GM21825 (cell line): Measurements from ENCODE around the gene STX10.

Source experiments
- ATAC-seq: cut with Tn5 transposase; IDR thresholded peaks from one replicate; pipeline ENCODE4 v1.9.1; 2021; ENCODE audit warnings: mild to moderate bottlenecking, moderate library complexity; ENCODE audit not compliant: unreplicated experiment

Gene STX10

GRCh38 chr19:13121551-13122274 is 28.5 kb downstream of the STX10 start:
- no peak for ATAC-seq

DNA sequence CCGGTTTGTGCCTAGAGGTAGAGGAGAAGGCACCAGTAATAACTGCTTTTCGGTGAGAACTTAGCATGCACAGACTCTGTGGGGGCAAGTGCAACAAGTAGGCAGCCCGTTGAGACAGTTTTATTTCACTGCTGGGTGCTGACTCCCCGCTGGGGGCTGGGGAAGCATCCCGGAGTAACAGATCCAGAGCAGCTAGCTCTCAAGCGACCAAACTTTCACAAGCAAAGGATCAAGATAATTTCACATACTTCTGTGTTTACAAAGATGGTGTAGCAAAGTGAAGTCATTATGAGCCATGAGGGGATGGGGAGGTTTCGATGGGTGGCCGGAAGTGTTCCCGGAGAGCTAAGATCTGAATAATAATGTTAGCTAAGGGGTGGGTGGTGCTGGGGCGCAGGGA is 29.4 kb downstream of the STX10 start:
- ATAC-seq: no peak

GRCh38 chr19:13120031-13120430 is 30.1 kb downstream of the STX10 start:
- ATAC-seq: no peak

DNA sequence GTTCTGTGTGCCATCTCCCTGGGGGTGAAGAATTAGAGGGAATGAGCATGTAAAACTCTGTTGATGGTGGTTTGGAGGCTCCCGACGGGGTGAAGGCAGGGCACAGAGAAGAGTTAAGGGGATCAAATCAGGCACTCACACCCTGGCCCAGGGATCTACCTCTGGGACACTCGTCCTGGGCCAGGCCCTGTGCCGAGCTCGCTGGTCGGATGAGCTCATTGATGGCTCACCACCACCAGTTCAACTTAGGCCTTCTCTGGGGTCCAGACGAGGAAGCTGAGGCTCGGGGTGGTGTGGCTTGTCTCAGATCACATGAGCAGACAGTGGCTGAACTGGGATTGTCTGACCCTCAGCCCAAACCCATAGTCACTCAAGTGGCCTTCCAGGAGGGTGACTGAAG is 30.5 kb downstream of the STX10 start:
- no peak for ATAC-seq

DNA sequence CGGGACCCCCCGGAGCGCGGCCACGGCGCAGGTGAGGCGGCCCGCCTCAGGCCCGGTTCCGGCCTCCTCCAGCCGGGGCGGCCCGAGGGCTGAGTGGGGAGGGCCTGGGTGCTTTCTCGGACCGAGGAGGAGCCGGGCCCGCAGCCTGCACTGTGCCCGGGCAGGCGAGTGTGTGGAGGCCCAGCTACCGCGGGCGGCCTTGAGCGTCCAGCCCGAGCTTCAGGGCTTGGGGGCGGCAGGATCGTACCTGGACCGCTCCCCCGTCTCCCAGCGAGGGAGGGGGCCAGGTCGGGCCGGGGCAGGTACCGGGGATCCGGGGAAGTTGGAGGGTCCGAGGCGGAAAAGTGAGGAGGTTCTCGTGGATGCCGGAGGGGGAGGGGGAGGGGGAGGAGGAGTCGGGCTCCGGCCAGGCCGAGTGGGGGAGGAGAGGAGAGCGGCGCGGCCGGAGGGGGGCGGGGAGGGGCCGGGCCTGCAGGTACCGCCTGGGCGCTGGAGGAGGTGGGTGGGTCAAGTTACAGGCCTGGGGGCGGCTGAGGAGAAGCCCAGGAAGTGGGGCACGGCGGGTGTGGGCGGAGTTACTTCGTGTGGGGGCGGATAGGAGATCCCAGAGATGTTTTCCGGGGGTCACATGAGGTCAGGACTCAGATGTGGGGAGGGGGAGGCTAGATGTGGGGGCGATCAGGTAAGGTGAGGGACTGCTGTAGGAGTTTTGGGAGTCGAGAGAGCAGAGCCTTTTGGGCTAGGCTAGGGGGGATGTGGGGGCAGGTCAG is 31.6 kb downstream of the STX10 start:
- ATAC-seq: no peak

GRCh38 chr19:13117772-13118423 is 32.3 kb downstream of the STX10 start, which contains the start of gene NACC1:
NACC1 (plus strand) TSS chr19:13118264; CDS start chr19:13135208, 16,944 bp downstream.
- ATAC-seq: peak; percentile 51

DNA sequence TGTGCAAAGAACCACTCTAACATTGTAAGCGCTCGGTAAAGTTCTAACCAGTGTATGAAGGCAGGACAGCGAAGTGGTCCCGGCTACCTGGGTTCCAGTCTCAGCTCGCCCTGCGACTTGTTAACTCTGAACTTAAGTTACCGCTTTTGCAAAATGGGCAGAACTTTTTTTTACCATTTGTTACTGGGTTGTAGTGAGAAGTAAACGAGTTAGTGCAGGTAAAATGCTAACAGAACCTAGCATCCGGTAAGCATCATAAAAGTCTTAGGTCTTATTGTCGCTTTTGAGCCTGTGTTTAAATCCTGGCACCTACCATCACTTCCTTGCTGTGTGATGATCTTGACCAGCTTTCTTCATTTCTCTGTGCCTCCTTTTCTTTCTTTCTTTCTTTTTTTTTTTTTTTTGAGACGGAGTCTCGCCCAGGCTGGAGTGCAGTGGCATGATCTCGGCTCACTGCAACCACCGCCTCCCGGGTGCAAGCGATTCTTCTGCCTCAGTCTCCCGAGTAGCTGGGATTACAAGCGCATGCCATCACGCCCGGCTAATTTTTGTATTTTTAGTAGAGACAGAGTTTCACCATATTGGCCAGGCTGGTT is 32.9 kb downstream of the STX10 start:
- peak; percentile 1 for ATAC-seq

DNA sequence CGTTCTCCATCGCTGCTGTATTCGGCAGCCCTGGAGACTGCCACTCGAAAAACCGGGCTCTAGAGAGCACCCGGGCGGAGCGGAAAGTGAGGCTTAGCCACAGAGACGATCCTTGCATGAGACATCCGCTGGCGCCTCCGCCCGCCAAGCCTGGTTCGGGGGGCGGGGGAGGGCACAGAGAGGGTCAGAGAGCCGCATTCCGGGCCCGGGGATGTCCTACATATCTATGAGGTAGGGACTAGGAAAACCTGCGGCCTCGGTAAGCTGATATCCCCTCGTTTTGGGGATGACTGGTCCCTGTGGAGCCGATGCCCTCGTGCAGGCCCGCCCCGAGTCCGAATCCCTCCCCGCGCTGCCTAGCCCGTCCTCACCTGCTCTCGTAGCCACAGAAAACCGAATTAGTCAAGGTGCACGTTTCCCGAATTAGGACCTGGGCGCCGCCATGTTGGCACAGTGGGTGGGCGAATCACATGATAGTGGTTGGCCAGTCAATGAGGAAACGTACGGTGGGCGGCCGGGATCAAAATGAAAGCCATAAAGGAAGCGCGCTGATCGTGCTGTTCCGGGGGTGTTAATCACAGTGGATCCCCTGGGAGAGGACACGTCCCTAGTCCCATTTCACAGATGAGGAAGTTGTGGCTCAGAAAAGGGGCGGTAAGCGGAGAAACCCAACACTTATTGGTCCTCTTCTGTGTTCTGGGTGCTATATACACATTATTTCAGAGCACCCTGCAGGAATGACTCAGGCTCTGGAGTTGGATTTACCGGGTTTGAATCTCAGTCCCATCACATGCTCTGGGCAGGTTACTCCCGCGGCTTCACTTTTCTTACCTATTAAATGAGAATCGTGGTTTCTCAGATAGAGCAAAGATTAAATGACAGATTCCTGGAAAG is 33.6 kb downstream of the STX10 start, which contains the start of gene TRMT1:
TSS of gene TRMT1 (minus strand) at position 459 of the 894 bp plus-strand sequence. CDS start at position 118, 341 bp downstream.
- ATAC-seq: peak; percentile 38

GRCh38 chr19:13115936-13116281 is 34.3 kb downstream of the STX10 start:
- ATAC-seq: no peak

DNA sequence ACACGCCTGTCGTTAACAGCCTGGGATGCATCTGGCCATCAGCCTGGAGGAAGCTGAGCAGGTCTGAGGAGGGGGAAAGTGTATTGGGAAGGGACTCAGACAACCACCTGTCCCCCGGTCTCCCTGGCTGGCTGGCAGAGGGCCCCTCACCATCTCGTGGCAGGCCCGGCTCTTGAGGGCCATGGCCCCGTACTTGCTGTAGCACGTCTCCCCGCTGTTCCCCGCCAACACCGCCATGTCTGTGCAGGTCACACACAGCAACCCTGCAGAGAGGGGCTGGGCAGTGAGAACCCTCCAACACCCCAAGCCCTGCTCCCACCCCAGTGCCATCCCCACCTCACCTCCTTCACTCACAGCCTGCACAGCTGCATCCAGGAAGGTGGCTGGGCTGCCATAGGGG is 37.6 kb downstream of the STX10 start:
- ATAC-seq: no peak

DNA sequence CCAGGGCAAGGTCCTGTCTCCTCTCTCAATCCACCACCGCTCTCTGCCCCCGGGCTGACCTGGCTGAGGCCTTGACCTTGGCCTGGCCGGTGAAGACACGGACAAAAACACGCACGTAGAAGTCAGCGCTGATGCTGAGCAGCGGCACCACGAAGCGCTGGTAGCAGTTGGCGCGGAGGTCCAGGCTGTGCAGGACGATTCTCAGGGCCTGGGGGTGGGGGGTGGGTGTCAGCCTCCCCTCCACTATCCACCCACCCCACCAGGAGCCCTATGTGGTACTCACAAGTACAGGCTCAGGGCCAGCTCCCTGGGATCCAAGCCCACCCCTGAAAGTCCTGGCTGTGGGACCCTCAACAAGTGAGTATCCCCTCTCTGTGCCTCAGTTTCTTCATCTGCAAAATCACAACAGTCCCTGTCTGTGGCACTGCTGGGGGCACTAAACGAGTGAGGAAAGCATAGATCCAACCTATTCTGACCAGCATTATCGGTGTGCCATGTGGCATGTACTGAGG is 40.0 kb downstream of the STX10 start:
- no peak for ATAC-seq

- ATAC-seq: no peak
These were observed 40.6 kb downstream of the STX10 start for GRCh38 chr19:13109361-13110098.

DNA sequence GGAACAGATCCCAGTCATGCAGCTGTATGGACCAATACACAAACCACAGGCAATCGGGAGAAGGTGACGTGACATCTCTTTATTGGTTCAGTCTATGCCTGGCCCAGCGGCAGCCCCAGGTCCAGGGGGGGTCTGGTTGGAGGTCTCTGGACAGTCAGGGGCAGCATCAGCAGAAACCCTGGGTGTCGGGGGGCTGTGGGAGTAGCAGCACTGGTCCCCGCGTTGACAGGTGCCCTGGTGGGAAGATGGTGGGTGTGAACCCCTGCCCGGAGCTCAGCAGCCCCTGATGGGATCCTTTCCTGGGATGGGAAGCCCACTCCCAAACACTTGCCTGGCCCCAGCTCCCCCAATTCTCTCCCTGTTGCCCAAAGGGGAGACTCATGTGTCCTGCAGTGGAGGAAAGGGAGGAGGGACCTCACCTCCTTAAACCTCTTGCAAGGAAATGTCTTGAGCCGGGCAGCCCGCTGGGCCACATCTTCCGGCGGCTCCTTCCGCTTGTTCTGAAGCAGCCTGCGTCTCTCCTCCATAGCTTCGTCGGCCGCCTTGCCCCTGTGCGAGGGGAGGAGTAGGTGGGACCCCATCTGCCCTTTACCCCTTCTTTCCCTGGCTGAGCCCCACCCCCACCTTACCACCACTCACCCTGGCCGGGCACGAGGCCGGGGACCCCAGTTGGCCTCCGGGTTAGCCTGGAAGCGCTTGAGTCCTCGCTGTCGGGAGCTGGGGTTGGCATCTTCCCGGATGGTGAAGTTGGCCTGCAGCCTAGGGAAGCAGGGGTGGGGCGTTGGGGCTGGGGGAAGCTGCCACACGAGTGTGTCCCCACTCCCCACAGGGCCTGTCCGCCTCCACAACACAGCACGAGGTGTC is 45.1 kb downstream of the STX10 start:
- ATAC-seq: no peak

DNA sequence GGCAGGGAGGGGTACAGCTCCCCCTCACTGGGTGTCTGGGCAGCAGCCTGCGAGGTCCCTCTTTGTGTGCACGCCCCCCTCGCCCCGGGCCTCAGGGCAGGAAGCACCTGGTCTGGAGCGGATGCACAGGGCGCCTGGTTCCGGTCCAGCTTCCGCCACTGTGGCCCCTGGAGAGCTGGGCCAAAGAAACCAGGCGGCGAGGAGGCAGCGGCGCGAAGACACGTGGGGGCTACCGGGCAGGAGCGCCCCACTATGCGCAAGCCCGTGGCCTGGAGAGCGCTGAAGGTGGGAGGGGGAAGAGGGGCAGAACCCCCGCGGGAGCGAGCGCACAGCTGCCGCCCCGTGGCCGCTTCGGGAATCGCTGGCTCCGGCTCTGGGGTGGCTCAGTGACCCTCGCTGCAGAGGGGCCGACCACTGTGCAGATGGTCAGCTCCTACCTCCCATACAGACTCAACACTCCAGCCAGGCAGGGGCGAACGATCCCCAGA is 45.8 kb downstream of the STX10 start:
- ATAC-seq: no peak

DNA sequence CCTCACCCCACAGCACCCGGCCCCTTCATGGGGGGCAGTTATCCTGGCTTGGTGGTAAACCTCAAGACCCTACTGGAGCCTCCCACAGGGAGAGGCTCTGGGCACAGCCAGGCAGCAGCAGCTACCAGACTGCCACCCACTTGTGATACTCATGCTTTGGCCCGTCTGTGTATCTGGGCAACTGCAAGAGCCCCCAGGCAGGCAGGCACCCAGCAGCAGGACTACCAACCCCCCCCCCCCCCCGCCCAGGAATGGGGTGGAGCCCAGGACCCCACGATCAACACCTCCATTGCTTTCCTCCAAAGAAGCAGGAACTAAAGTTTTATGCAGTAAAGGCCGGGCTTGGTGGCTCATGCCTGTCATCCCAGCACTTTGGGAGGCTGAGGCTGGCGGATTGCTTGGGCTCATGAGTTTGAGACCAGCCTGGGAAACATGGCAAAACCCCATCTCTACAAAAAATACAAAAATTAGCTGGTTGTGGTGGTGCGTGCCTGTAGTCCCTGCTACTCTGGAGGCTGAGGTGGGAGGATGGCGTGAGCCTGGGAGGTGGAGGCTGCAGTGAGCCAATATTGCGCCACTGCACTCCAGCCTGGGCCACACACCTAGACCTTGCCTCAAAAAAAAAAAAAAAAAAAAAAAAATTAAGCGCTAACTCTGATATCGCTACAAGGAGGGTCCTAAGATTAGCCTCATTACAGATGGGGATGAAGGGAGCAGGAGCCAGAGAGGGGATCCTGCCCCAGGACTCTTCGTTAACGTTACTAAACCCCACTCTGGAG is 46.4 kb downstream of the STX10 start:
- ATAC-seq: no peak

DNA sequence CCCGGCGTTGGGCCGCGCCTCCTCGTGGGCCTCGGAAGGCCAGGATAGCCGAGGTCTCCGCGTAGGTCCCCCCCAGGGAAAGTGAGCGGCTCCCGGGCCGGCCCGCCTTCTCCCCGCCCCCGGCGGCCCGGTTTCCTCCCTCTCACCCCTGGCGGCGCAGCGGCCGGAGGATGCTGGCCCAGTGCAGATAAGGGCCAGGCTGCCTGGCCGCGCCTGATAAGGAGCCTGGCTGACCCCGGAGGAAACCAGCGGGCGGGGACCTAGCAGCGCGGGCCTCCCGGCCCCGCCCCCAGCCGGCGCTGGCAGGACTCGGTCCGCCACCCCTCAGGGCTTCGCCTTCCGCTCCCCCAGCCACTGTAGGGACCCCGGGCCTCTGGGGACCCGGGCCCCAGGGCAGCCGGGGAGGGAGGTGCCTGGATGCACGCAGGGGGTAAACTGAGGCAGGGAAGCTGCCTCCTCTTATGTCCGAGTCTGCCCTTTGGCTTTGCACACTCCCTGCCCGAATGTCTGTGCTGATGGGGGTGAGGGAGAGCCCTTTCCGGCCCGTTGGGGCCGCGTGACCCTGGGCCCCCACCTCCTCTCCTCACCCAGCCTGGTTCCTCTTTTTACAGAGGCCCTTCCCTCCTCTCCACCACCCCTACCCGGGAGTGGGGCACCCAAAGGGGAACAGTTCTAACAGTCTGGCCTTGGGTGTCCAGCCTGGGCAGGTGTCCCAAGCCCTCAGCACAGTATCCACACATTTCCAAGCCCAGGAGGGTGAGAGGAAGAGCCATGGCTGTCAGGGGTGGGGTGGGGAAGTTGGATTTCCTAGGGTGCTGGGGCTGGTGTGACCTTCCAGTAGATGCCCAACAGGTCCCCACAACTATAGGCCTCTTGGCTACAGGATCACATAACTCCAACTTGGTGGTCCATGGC is 47.3 kb downstream of the STX10 start, which contains the start of gene LYL1:
TSS of gene LYL1 (minus strand) at position 193 of the 915 bp plus-strand sequence. CDS start 1,687 bp downstream, outside the sequence.
- ATAC-seq: peak; percentile 31

DNA sequence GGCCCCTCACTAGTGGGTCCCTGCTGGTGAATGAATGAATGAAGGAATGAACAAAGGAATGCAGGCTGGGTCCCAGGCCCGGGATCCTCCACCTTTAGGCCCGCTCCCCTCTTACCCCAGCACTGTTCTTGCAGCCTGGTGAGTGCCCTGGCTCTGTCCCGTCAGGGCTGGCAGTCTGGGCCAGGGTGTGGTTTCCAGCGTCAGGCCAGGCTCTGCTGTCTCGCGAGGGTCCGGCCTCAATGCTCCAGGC is 47.8 kb downstream of the STX10 start:
- no peak for ATAC-seq
